Smooth muscle cell of the pulmonary artery (primary cell): ENCODE results near the gene CFAP68. TPM values are rescaled to one million over a fixed set of nuclear protein-coding genes. Genes with fewer than 3 reads are reported as not detected.

Experiments
- total RNA-seq: library from RNA; depleted of rRNA; stranded (reverse); fragments of >200 nt; gene quantifications from 2 replicates; pipeline ENCODE4 v1.2.3, GENCODE V29; 2014

The CFAP68 gene, protein sequence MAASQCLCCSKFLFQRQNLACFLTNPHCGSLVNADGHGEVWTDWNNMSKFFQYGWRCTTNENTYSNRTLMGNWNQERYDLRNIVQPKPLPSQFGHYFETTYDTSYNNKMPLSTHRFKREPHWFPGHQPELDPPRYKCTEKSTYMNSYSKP
- 10.1 and 11.6 TPM in 2 replicates for total RNA-seq

DNA sequence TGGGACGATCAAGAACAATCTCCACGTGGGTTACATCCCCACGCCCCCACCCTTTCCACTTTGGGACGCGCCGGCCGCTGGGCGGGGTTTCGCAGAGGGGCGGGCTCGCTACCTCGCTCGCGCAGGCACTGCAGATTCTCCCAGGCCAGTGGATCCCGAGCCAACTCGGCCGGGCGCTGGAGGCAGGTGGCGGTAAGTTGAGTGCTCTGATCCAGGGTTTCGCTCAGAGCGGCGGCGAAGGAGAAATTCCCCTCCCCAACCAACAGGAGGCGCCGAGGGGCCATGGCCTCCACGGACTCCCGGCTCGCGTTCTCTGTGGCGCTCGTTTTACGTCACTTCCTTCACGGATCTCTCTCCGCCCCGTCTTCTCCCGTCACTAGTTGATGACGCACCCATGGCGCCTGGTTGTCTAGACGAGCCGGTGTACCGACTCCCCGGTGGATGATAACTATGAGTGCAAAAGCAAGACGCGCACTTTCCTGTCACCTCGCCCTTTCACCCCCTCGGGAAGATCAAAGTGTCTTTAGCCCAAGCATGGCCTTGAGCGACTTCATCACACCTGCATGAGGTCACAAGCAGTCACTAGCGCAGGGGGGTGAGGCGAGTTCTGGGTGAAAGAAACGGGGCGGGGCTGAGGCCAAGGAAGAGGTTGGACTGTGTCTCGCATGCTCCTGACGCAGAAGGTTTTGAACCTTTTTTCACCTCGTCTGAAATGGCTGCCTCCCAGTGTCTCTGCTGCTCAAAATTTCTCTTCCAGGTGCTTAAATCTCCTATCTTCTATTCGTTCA lies at the start of gene CFAP68, which contains the start of gene FDXACB1:
CFAP68 (plus strand) TSS at position 693 of the 788 bp plus-strand sequence; CDS start at position 713, 20 bp downstream.
FDXACB1 (minus strand) TSS at position 317 of the 788 bp plus-strand sequence; CDS start at position 284, 33 bp downstream.

GRCh38 chr11:111870886-111871692 lies 8.3 kb upstream of the CFAP68 start, which contains the start of gene ALG9:
Gene ALG9, minus strand, starts transcription at chr11:111871581. Its CDS starts 99 bp downstream, at chr11:111871482.

GRCh38 chr11:111911563-111912401 lies 32.4 kb downstream of the CFAP68 start, which contains the start of gene CRYAB:
Gene CRYAB, minus strand, starts transcription at chr11:111911770. Its CDS starts 46 bp downstream, at chr11:111911724.

DNA sequence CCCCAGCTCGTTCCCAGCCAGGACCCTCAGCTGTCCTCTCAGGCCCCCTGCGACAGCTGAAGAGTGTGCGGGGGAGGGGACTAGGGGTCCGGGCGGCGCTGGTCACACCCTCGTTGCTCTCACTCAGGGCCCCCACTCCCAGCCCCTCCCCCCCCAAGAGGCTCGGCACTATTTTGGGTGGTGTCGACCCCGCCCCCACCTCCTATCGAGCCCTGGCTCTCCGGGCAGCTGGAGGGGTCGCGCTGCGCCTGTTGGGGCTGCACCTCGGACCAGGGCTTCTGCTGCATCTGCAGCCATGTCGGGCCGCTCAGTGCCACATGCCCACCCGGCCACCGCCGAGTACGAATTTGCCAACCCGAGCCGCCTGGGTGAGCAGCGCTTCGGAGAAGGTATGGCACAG lies 33.2 kb downstream of the CFAP68 start, which contains the start of gene HSPB2:
HSPB2 (plus strand) TSS at position 200 of the 400 bp plus-strand sequence; CDS start at position 296, 96 bp downstream.

DNA sequence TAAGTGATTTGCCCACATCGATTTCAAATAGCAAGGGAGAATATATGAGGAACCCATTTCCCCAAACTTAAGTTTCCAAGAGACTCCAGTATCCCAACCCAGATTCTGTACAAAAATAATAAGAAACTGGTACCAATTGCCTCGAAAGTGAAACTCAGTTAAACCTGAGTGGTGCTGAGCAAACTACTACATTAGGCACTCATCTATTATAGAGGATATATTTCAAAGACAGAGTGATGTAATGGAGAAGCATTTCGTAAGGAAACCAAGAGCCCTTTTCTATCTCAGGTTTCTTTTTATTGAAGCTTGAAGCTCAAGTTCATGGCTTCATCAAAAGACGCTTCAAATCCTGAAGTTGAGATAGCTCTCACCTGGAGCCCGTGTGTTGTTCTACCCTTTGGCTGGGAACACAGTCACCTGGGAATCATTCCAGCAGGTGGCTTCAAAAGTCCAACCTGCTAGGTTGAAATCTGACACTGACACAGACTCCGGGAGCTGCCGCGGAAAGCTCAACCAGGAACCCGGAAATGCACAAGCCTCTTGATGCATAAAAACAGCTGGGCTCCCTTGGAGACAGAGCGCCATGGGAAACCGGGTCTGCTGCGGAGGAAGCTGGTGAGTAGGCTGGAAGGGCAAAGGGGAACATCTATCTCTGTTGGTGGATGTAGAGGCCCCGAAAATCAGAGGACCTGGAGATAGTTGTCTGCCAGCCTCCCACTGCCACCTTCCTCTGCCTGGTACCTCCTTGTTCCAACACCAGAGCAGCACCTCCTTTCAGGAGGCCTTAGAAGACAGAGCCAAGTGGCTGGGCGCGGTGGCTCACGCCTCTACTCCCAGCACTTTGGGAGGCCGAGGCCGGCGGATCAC lies 39.3 kb downstream of the CFAP68 start, which contains the start of gene C11orf52:
C11orf52 (plus strand) TSS at position 524 of the 867 bp plus-strand sequence; CDS start at position 584, 60 bp downstream.

Other genes with a start within 250 kb of the CFAP68 start
- 28.5 and 29.1 TPM in 2 replicates for gene PPP2R1B, start 113.2 kb upstream of the CFAP68 start, total RNA-seq
- gene ALG9, start 8.0 kb upstream of the CFAP68 start, total RNA-seq, result 37.7 and 38.3 TPM in 2 replicates
- gene FDXACB1, start 376 bp upstream of the CFAP68 start, total RNA-seq, result 1.9 and 3.2 TPM in 2 replicates
- gene CRYAB, start 32.2 kb downstream of the CFAP68 start, total RNA-seq, result 34.2 and 73.0 TPM in 2 replicates
- gene HSPB2, start 33.2 kb downstream of the CFAP68 start, total RNA-seq, result 0.79 and 1.4 TPM in 2 replicates
- gene C11orf52, start 39.4 kb downstream of the CFAP68 start, total RNA-seq, result 0.23 and 0.72 TPM in 2 replicates
- gene DIXDC1, start 57.8 kb downstream of the CFAP68 start, total RNA-seq, result 22.3 and 31.8 TPM in 2 replicates
- gene DLAT, start 145.9 kb downstream of the CFAP68 start, total RNA-seq, result 30.8 and 31.0 TPM in 2 replicates
- 0.66 and 2.4 TPM in 2 replicates for gene PIH1D2, start 194.5 kb downstream of the CFAP68 start, total RNA-seq
- 16.1 and 19.4 TPM in 2 replicates for gene NKAPD1, start 194.8 kb downstream of the CFAP68 start, total RNA-seq
- gene TIMM8B, start 207.2 kb downstream of the CFAP68 start, total RNA-seq, result 27.2 and 32.2 TPM in 2 replicates
- gene SDHD, start 207.3 kb downstream of the CFAP68 start, total RNA-seq, result 158 and 181 TPM in 2 replicates